ENCODE data around the gene EFS. TPM values are rescaled to one million over a fixed set of nuclear protein-coding genes. Genes with fewer than 3 reads are reported as not detected.
"Not testable (repeated sequence)": the region's sequence is repeated elsewhere in the genome, so short reads cannot be mapped to it uniquely, and the experiment has no call there.

EFS gene
- total RNA-seq, 1 donor from 2014 or later = 46.6 TPM

GRCh38 chr14:23400496-23401149 is 35.7 kb upstream of the EFS start:
- DNase-seq (ENCODE audit: low spot score); intact Hi-C loops (cut with DNase I); ATAC-seq: not testable (repeated sequence)

- ATAC-seq (no peak), DNase-seq (ENCODE audit: low spot score) (no peak)
- intact Hi-C loops (cut with DNase I) = no loop called here
Measured at GRCh38 chr14:23399591-23399990, 34.6 kb upstream of the EFS start.

GRCh38 chr14:23399136-23399535 is 34.2 kb upstream of the EFS start:
- DNase-seq (ENCODE audit: low spot score) (no peak), ATAC-seq (no peak)
- intact Hi-C loops (cut with DNase I) = no loop called here

GRCh38 chr14:23398348-23398747 is 33.4 kb upstream of the EFS start:
- ATAC-seq = no peak
- DNase-seq (ENCODE audit: low spot score) = no peak
- intact Hi-C loops (cut with DNase I) = no loop called here

GRCh38 chr14:23396781-23397407 is 31.9 kb upstream of the EFS start:
- intact Hi-C loops (cut with DNase I) = no loop called here
- ATAC-seq = no peak
- no peak for DNase-seq (ENCODE audit: low spot score)

GRCh38 chr14:23396126-23396525 is 31.2 kb upstream of the EFS start:
- DNase-seq (ENCODE audit: low spot score) = no peak
- intact Hi-C loops (cut with DNase I) = no loop called here
- ATAC-seq = no peak

GRCh38 chr14:23392613-23393012 is 27.6 kb upstream of the EFS start:
- intact Hi-C loops (cut with DNase I) = no loop called here
- ATAC-seq (no peak), DNase-seq (ENCODE audit: low spot score) (no peak)

- DNase-seq (ENCODE audit: low spot score); ATAC-seq; intact Hi-C loops (cut with DNase I): not testable (repeated sequence)
Measured at GRCh38 chr14:23389871-23390270, 24.9 kb upstream of the EFS start.

GRCh38 chr14:23389396-23389795 is 24.4 kb upstream of the EFS start:
- intact Hi-C loops (cut with DNase I) = no loop called here
- DNase-seq (ENCODE audit: low spot score) = no peak
- ATAC-seq = no peak

GRCh38 chr14:23388996-23389395 is 24.0 kb upstream of the EFS start:
- ATAC-seq (no peak), DNase-seq (ENCODE audit: low spot score) (no peak)
- intact Hi-C loops (cut with DNase I) = no loop called here

- DNase-seq (ENCODE audit: low spot score) = no peak
- ATAC-seq = no peak
- intact Hi-C loops (cut with DNase I) = no loop called here
Measured at GRCh38 chr14:23387916-23388882, 23.2 kb upstream of the EFS start.

GRCh38 chr14:23386999-23387398 is 22.0 kb upstream of the EFS start:
- intact Hi-C loops (cut with DNase I) = no loop called here
- DNase-seq (ENCODE audit: low spot score) = no peak
- ATAC-seq = no peak

- ATAC-seq; intact Hi-C loops (cut with DNase I); DNase-seq (ENCODE audit: low spot score): not testable (repeated sequence)
Measured at GRCh38 chr14:23386266-23386657, 21.3 kb upstream of the EFS start.

- intact Hi-C loops (cut with DNase I) = no loop called here
- no peak for DNase-seq (ENCODE audit: low spot score)
- no peak for ATAC-seq
Measured at GRCh38 chr14:23385642-23386265, 20.8 kb upstream of the EFS start.

GRCh38 chr14:23385244-23385641 is 20.3 kb upstream of the EFS start:
- intact Hi-C loops (cut with DNase I) = no loop called here
- no peak for ATAC-seq
- DNase-seq (ENCODE audit: low spot score) = no peak

GRCh38 chr14:23384364-23385080 is 19.6 kb upstream of the EFS start:
- intact Hi-C loops (cut with DNase I) = no loop called here
- DNase-seq (ENCODE audit: low spot score) (no peak), ATAC-seq (no peak)

GRCh38 chr14:23382731-23383440 is 17.9 kb upstream of the EFS start:
- intact Hi-C loops (cut with DNase I) = no loop called here
- DNase-seq (ENCODE audit: low spot score) (no peak), ATAC-seq (no peak)

- intact Hi-C loops (cut with DNase I) = no loop called here
- no peak for DNase-seq (ENCODE audit: low spot score)
- ATAC-seq = no peak
Measured at GRCh38 chr14:23382276-23382675, 17.3 kb upstream of the EFS start.
